Fibroblast of lung (primary cell): ENCODE results near the gene PEX5. TPM values are rescaled to one million over a fixed set of nuclear protein-coding genes. Genes with fewer than 3 reads are reported as not detected.

Experiments
- DNase-seq, 2 donors: peaks; one replicate each; pipeline versions ENCODE4 v3.0.0 to v3.0.0-alpha.2; 2010; ENCODE audit warnings: low read depth in 2 of 2
- H2AFZ ChIP-seq: 2 replicates; pipeline ENCODE4 v1.5.1; 2012; ENCODE audit warnings: low read length, control low read depth, inconsistent platforms
- H3K27ac ChIP-seq: 2 replicates; pipeline ENCODE4 v1.5.1; 2011; ENCODE audit warnings: low read length, control low read depth; ENCODE audit not compliant: insufficient read depth
- H3K27me3 ChIP-seq: 2 replicates; pipeline ENCODE4 v1.5.1; 2011; ENCODE audit warnings: mild to moderate bottlenecking, low read length; ENCODE audit not compliant: control insufficient read depth, insufficient read depth
- H3K36me3 ChIP-seq: 2 replicates; pipeline ENCODE4 v1.5.1; 2011; ENCODE audit warnings: low read length; ENCODE audit not compliant: control insufficient read depth, insufficient read depth
- H3K4me1 ChIP-seq: 2 replicates; pipeline ENCODE4 v1.5.1; 2011; ENCODE audit warnings: low read length; ENCODE audit not compliant: control insufficient read depth, insufficient read depth; ENCODE audit errors: extremely low read depth
- H3K4me2 ChIP-seq: 2 replicates; pipeline ENCODE4 v1.5.1; 2011; ENCODE audit warnings: low read length, control low read depth; ENCODE audit not compliant: insufficient read depth; ENCODE audit errors: extremely low read depth
- H3K4me3 ChIP-seq, 4 experiments: fragments of 200-600 bp in 1 of 4; sonication (generic) in 1 of 4; replicated peaks in 1 of 4; 2 replicates each; pipeline ENCODE4 v1.5.1; 2011 to 2016; ENCODE audit warnings: low read length in 4 of 4, low read depth in 3 of 4, mild to moderate bottlenecking in 3 of 4, control low read depth in 2 of 4, inconsistent platforms in 1 of 4, mixed read lengths in 1 of 4; ENCODE audit not compliant: insufficient read depth in 1 of 4; ENCODE audit errors: control extremely low read depth in 1 of 4
- H3K79me2 ChIP-seq: 2 replicates; pipeline ENCODE4 v1.5.1; 2012; ENCODE audit warnings: mild to moderate bottlenecking, low read length, inconsistent platforms; ENCODE audit not compliant: control insufficient read depth, insufficient read depth
- H3K9ac ChIP-seq: 2 replicates; pipeline ENCODE4 v1.5.1; 2011; ENCODE audit warnings: mild to moderate bottlenecking, low read length, control low read depth; ENCODE audit not compliant: insufficient read depth
- H3K9me3 ChIP-seq: 2 replicates; pipeline ENCODE4 v1.5.1; 2012; ENCODE audit warnings: low read depth, low read length; ENCODE audit not compliant: control insufficient read depth, insufficient read depth
- H4K20me1 ChIP-seq: 2 replicates; pipeline ENCODE4 v1.5.1; 2011; ENCODE audit warnings: low read length; ENCODE audit not compliant: control insufficient read depth, insufficient read depth; ENCODE audit errors: extremely low read depth
- CTCF ChIP-seq, 2 donors: IDR thresholded peaks in 1 of 2; conservative IDR thresholded peaks in 1 of 2; 1 replicate in 1 of 2; 2 replicates in 1 of 2; pipeline ENCODE4 v1.5.1; 2011 to 2012; ENCODE audit warnings: low read length in 2 of 2, control low read depth in 1 of 2, inconsistent platforms in 1 of 2, low read depth in 1 of 2, mild to moderate bottlenecking in 1 of 2
- EZH2 ChIP-seq: IDR thresholded peaks from 2 replicates; pipeline ENCODE4 v1.5.1; 2012; ENCODE audit warnings: low read length, control low read depth, mild to moderate bottlenecking; ENCODE audit errors: missing control alignments
- polyA plus RNA-seq, 2 donors: library from polyadenylated mRNA; depleted of rRNA in 1 of 2; stranded (reverse) in 1 of 2; unstranded in 1 of 2; fragments of >200 nt; gene quantifications; 2 replicates each; pipeline ENCODE4 v1.2.1, GENCODE V29; 2011 to 2012; ENCODE audit warnings: missing spikeins in 1 of 2
- total RNA-seq: library from RNA; depleted of rRNA; stranded (reverse); fragments of >200 nt; gene quantifications from 2 replicates; pipeline ENCODE4 v1.2.1, GENCODE V29; 2014

The PEX5 gene
- total and polyA plus RNA-seq, 2 donors (not counting 1 experiment from before 2014, with no cell fraction given) = 18.7 to 23.3 TPM

DNA sequence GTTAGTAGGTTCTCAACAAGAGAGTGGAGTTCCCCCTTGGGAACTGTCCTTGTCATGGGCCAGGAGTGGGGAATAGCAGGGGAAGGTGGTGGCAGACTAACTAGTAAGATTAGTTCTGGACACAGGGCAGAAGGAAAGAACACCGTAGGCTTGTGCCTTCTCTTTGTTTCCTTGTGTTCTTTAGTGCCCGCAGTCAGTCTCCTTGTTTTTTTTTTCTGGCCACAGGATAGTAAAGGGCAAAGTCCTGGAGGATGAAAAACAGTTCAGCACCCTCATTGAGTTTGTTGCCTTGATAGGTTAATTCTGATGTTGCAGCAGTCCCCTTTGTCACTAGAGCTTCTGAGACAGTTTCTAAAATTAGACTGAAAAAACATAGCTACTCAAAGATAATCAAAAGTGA, 8.4 kb downstream of the PEX5 start:
- no peak overlapping the region for H3K9ac ChIP-seq
- no peak overlapping the region for H3K4me3 ChIP-seq
- no peak for TF ChIP-seq EZH2
- no peak for TF ChIP-seq CTCF (conservative IDR thresholded peaks at IDR 0.05 in 1 of 2, IDR thresholded peaks at IDR 0.05 in 1 of 2; ENCODE audit: low read depth in 1 of 2, low read length in 2 of 2)
- H3K36me3 ChIP-seq = peaks cover 5% of the 10 kb centered on the region
- no peak overlapping the region for H3K4me2 ChIP-seq
- no peaks in the 10 kb centered on the region for H4K20me1 ChIP-seq
- no peaks in the 10 kb centered on the region for H3K27me3 ChIP-seq
- H2AFZ ChIP-seq = no peak overlapping the region
- no peak for DNase-seq
- H3K79me2 ChIP-seq = no peaks in the 10 kb centered on the region
- H3K9me3 ChIP-seq = no peaks in the 10 kb centered on the region
- H3K27ac ChIP-seq = no peak overlapping the region
- no peaks in the 10 kb centered on the region for H3K4me1 ChIP-seq

GRCh38 chr12:7203109-7203508, 13.6 kb downstream of the PEX5 start:
- Histone ChIP-seq H3K4me3 (no peak overlapping the region), H3K36me3 (peaks cover 10% of the 10 kb centered on the region), H3K4me2 (no peak overlapping the region), H3K27ac (no peak overlapping the region), H3K9ac (no peak overlapping the region), H3K4me1 (no peaks in the 10 kb centered on the region), H2AFZ (no peak overlapping the region), H3K79me2 (no peaks in the 10 kb centered on the region), H4K20me1 (no peaks in the 10 kb centered on the region), H3K9me3 (no peaks in the 10 kb centered on the region), H3K27me3 (no peaks in the 10 kb centered on the region)
- TF ChIP-seq EZH2 (no peak), CTCF (conservative IDR thresholded peaks at IDR 0.05 in 1 of 2, IDR thresholded peaks at IDR 0.05 in 1 of 2; ENCODE audit: low read depth in 1 of 2, low read length in 2 of 2) (no peak)
- DNase-seq = no peak

DNA sequence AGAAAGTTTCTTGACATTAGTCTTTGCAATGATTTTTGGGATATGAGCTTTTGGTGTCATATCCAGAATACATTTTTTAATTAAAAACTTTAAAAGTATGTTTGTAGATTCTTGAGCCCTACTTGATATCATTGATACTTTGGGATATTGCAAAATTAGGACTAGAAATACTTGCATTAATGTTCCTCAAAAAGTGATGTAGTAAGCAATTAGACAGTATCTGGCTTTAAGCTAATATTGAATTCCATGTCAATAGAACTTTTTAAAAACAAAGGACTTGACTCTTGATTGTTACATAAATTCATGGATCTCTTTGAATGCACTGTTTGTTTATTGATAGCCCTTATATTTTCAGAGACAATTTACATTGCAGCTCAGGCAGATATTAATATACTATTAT, 15.6 kb downstream of the PEX5 start:
- H3K9ac ChIP-seq = no peak overlapping the region
- TF ChIP-seq EZH2 (no peak), CTCF (conservative IDR thresholded peaks at IDR 0.05 in 1 of 2, IDR thresholded peaks at IDR 0.05 in 1 of 2; ENCODE audit: low read depth in 1 of 2, low read length in 2 of 2) (no peak)
- H3K27ac ChIP-seq = no peak overlapping the region
- no peaks in the 10 kb centered on the region for H3K4me1 ChIP-seq
- H3K4me2 ChIP-seq = no peak overlapping the region
- DNase-seq = no peak
- H3K9me3 ChIP-seq = no peaks in the 10 kb centered on the region
- no peak overlapping the region for H3K4me3 ChIP-seq
- no peaks in the 10 kb centered on the region for H4K20me1 ChIP-seq
- H3K79me2 ChIP-seq = no peaks in the 10 kb centered on the region
- peaks cover 18% of the 10 kb centered on the region for H3K36me3 ChIP-seq
- H3K27me3 ChIP-seq = no peaks in the 10 kb centered on the region
- no peak overlapping the region for H2AFZ ChIP-seq
